ENCODE measurements around the gene VN1R4. TPM values are rescaled to one million over a fixed set of nuclear protein-coding genes. Genes with fewer than 3 reads are reported as not detected.

The VN1R4 gene, protein sequence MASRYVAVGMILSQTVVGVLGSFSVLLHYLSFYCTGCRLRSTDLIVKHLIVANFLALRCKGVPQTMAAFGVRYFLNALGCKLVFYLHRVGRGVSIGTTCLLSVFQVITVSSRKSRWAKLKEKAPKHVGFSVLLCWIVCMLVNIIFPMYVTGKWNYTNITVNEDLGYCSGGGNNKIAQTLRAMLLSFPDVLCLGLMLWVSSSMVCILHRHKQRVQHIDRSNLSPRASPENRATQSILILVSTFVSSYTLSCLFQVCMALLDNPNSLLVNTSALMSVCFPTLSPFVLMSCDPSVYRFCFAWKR
- total RNA-seq = not detected in 2 replicates

GRCh38 chr19:53267623-53268022, at the start of gene VN1R4:
Gene VN1R4 (minus strand): TSS chr19:53267723. CDS start chr19:53267665, 58 bp downstream.

DNA sequence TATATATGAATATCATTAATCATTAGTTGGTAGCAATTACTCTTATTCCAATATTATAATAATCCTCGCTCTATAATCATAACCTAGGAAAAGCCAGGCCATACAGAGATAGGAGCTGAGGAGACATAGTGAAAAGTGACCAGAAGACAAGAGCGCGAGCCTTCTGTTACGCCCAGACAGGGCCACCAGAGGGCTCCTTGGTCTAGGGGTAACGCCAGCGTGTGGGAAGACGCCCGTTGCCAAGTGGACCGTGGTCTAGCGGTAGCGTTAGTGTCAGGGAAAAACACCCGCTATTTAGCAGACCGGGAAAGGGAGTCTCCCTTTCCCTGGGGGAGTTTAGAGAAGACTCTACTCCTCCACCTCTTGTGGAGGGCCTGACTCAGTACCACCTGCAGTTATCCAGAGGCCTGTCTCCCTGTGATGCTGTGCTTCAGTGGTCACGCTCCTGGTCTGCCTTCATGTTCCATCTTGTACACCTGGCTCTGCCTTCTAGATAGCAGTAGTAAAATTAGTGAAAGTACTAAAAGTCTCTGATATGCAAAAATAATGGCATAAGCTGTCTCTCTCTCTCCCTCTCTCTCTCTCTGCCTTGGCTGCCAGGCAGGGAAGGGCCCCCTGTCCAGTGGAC, 9.7 kb downstream of the VN1R4 start, which contains the start of gene VN1R2:
TSS of gene VN1R2 (plus strand) at position 578 of the 628 bp plus-strand sequence. CDS start 84 bp downstream, outside the sequence.

DNA sequence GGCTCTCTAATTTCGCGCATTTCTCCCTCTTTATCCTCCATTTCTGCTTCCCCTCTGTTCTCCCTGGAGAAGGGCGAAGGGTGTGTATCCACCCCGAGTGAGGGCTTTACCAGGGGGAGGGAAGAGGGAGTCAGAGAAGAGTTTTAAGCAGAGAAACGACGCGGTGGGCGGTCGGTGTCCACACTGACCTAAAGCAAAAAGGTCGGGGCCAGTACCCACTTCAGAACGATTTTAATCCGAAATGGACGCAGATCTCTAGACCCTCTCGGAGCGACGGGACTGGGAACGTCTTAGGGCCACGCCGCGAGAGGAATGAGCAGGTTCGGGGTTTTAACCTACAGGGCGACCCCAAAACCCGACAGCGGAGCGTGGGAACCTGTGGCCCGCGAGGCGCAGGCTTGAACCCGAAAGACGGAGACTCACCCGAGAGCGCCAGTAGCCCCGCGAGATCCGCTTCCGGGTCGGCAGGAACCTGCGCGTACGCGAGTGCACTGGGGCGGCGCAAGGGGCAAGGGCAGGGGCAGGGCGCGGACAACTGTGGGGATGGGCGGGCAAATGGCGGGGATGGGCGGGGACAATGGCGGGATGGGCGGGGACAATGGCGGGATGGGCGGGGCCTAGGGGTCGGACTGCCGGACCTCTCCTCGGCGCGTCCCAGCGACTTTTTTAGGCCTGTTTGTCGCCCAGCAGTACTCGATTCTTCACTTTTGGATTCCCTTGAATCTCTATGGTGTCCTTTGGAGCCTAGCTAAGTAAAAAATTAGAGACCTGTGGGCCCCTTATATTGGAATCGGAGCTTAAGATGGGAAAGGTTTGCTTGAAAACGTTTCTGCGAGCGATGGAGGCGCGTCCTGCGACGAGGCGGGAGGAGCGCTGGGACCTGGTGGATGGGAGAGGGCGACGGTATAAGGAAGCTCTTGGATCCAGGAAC, 12.8 kb downstream of the VN1R4 start, which contains the start of gene ZNF677:
TSS of gene ZNF677 (minus strand) at position 463 of the 931 bp plus-strand sequence. CDS start 3,323 bp downstream, outside the sequence.

Other genes with a start within 250 kb of the VN1R4 start
- not detected in 2 replicates for gene ERVV-2, start 223.0 kb downstream of the VN1R4 start, total RNA-seq
- 18.5 and 20.3 TPM in 2 replicates for gene ZNF160, start 164.3 kb downstream of the VN1R4 start, total RNA-seq
- gene ZNF415, start 134.8 kb downstream of the VN1R4 start, total RNA-seq = 4.5 and 9.0 TPM in 2 replicates
- 5.4 and 7.6 TPM in 2 replicates for gene ZNF347, start 108.7 kb downstream of the VN1R4 start, total RNA-seq
- gene ZNF665, start 74.4 kb downstream of the VN1R4 start, total RNA-seq = 1.7 and 2.5 TPM in 2 replicates
- 15.2 and 15.4 TPM in 2 replicates for gene ZNF677, start 12.8 kb downstream of the VN1R4 start, total RNA-seq
- gene VN1R2, start 9.4 kb downstream of the VN1R4 start, total RNA-seq = not detected in 2 replicates
- gene ZNF845, start 66.0 kb upstream of the VN1R4 start, total RNA-seq = 2.7 and 3.5 TPM in 2 replicates
- 2.1 and 4.4 TPM in 2 replicates for gene ZNF525, start 98.0 kb upstream of the VN1R4 start, total RNA-seq
- gene ZNF765, start 127.4 kb upstream of the VN1R4 start, total RNA-seq = 4.0 and 5.3 TPM in 2 replicates
- gene ZNF761, start 164.3 kb upstream of the VN1R4 start, total RNA-seq = 6.9 and 9.0 TPM in 2 replicates
- gene ZNF813, start 200.0 kb upstream of the VN1R4 start, total RNA-seq = 2.6 and 6.3 TPM in 2 replicates

Measured in cardiac ventricle fibroblast (primary cell).